Osteocyte (in vitro differentiated cells): ENCODE results near the gene CAMKV. TPM values are rescaled to one million over a fixed set of nuclear protein-coding genes. Genes with fewer than 3 reads are reported as not detected.

Source experiments
- DNase-seq: peaks from one replicate; pipeline ENCODE4 v3.0.0; 2021; ENCODE audit warnings: mixed read lengths; ENCODE audit not compliant: unreplicated experiment; ENCODE audit errors: extremely low spot score
- H3K27ac Mint-ChIP-seq: one replicate; pipeline ENCODE4 v1.8.0; 2021; ENCODE audit warnings: mild to moderate bottlenecking, mixed read lengths; ENCODE audit not compliant: unreplicated experiment
- H3K27me3 Mint-ChIP-seq: one replicate; pipeline ENCODE4 v1.8.0; 2021; ENCODE audit warnings: mixed read lengths; ENCODE audit not compliant: unreplicated experiment
- H3K36me3 Mint-ChIP-seq: one replicate; pipeline ENCODE4 v1.8.0; 2021; ENCODE audit warnings: mixed read lengths; ENCODE audit not compliant: unreplicated experiment
- H3K4me1 Mint-ChIP-seq: one replicate; pipeline ENCODE4 v1.8.0; 2021; ENCODE audit warnings: mixed read lengths; ENCODE audit not compliant: unreplicated experiment
- H3K4me3 Mint-ChIP-seq: one replicate; pipeline ENCODE4 v1.8.0; 2021; ENCODE audit warnings: mild to moderate bottlenecking, moderate library complexity, mixed read lengths; ENCODE audit not compliant: unreplicated experiment
- H3K9me3 Mint-ChIP-seq: one replicate; pipeline ENCODE4 v1.8.0; 2021; ENCODE audit warnings: mixed read lengths; ENCODE audit not compliant: unreplicated experiment
- CTCF ChIP-seq: fragments of 200-600 bp; sonication (generic); IDR thresholded peaks from 2 replicates; pipeline ENCODE4 v1.5.0; 2021; ENCODE audit warnings: antibody characterized with exemption, mild to moderate bottlenecking, moderate library complexity
- total RNA-seq: library from RNA; stranded (reverse); gene quantifications from 2 replicates; pipeline ENCODE4 v1.2.1, GENCODE V29; 2021

Gene CAMKV
- total RNA-seq, 1 donor from 2014 or later: not detected

- no peak overlapping the region for H3K4me3 Mint-ChIP-seq
- H3K27ac Mint-ChIP-seq: no peak overlapping the region
- TF ChIP-seq CTCF: no peak
- H3K36me3 Mint-ChIP-seq: no peaks in the 10 kb centered on the region
- H3K4me1 Mint-ChIP-seq: no peaks in the 10 kb centered on the region
- H3K9me3 Mint-ChIP-seq: no peaks in the 10 kb centered on the region
- DNase-seq: no peak
- H3K27me3 Mint-ChIP-seq: peaks cover 8% of the 10 kb centered on the region
Observed at GRCh38 chr3:49886922-49887265, 17.2 kb upstream of the CAMKV start.

- Mint-ChIP-seq H3K4me1 (no peaks in the 10 kb centered on the region), H3K36me3 (no peaks in the 10 kb centered on the region), H3K4me3 (no peak overlapping the region), H3K9me3 (no peaks in the 10 kb centered on the region), H3K27me3 (peaks cover 15% of the 10 kb centered on the region), H3K27ac (no peak overlapping the region)
- no peak for DNase-seq
- TF ChIP-seq CTCF: no peak
Observed at GRCh38 chr3:49883998-49884397, 14.3 kb upstream of the CAMKV start.

- H3K27ac Mint-ChIP-seq: no peak overlapping the region
- H3K4me1 Mint-ChIP-seq: no peaks in the 10 kb centered on the region
- no peaks in the 10 kb centered on the region for H3K9me3 Mint-ChIP-seq
- DNase-seq: no peak
- TF ChIP-seq CTCF: no peak
- no peak overlapping the region for H3K4me3 Mint-ChIP-seq
- no peaks in the 10 kb centered on the region for H3K36me3 Mint-ChIP-seq
- peaks cover 15% of the 10 kb centered on the region for H3K27me3 Mint-ChIP-seq
Observed at GRCh38 chr3:49882166-49882565, 12.5 kb upstream of the CAMKV start.

GRCh38 chr3:49880581-49881315, 11.0 kb upstream of the CAMKV start:
- DNase-seq: no peak
- no peaks in the 10 kb centered on the region for H3K9me3 Mint-ChIP-seq
- H3K4me1 Mint-ChIP-seq: no peaks in the 10 kb centered on the region
- H3K27me3 Mint-ChIP-seq: peaks cover 15% of the 10 kb centered on the region
- H3K27ac Mint-ChIP-seq: no peak overlapping the region
- no peaks in the 10 kb centered on the region for H3K36me3 Mint-ChIP-seq
- no peak overlapping the region for H3K4me3 Mint-ChIP-seq
- TF ChIP-seq CTCF: no peak

GRCh38 chr3:49879721-49880120, 10.0 kb upstream of the CAMKV start:
- Mint-ChIP-seq H3K27ac (no peak overlapping the region), H3K4me1 (no peaks in the 10 kb centered on the region), H3K27me3 (peaks cover 15% of the 10 kb centered on the region), H3K36me3 (no peaks in the 10 kb centered on the region), H3K4me3 (no peak overlapping the region), H3K9me3 (no peaks in the 10 kb centered on the region)
- TF ChIP-seq CTCF: no peak
- DNase-seq: no peak
